Astrocyte of the cerebellum (primary cell): ENCODE measurements around the gene RAD51B.

Experiments used
- DNase-seq: peaks from one replicate; pipeline ENCODE4 v3.0.0-alpha.2; 2011; ENCODE audit warnings: low read depth
- H3K4me3 ChIP-seq: 2 replicates; pipeline ENCODE4 v1.5.1; 2011; ENCODE audit warnings: mild to moderate bottlenecking, low read depth, low read length, moderate library complexity
- CTCF ChIP-seq: IDR thresholded peaks from 2 replicates; pipeline ENCODE4 v1.5.1; 2012; ENCODE audit warnings: low read length, low read depth, moderate library complexity, mild to moderate bottlenecking; ENCODE audit errors: missing control alignments
- in situ Hi-C: cut with HindIII; loops from 2 replicates; pipeline ENCODE4 v1.10.0; 2017; ENCODE audit warnings: low sequenced_read_pairs

Gene RAD51B

GRCh38 chr14:68667313-68667791 is 847.8 kb downstream of the RAD51B start:
- peak; percentile 56 for DNase-seq
- no peak overlapping the region for H3K4me3 ChIP-seq
- in situ Hi-C loops: no loop called here
- TF ChIP-seq CTCF: no peak

- in situ Hi-C loops: no loop called here
- H3K4me3 ChIP-seq: no peak overlapping the region
- no peak for TF ChIP-seq CTCF
- DNase-seq: no peak
These were observed 848.4 kb downstream of the RAD51B start for GRCh38 chr14:68668028-68668427.

- in situ Hi-C loops: no loop called here
- no peak for DNase-seq
- TF ChIP-seq CTCF: no peak
- H3K4me3 ChIP-seq: no peak overlapping the region
These were observed 849.0 kb downstream of the RAD51B start for GRCh38 chr14:68668531-68668930.

- DNase-seq: no peak
- in situ Hi-C loops: no loop called here
- no peak overlapping the region for H3K4me3 ChIP-seq
- TF ChIP-seq CTCF: no peak
These were observed 849.5 kb downstream of the RAD51B start for GRCh38 chr14:68669111-68669511.

GRCh38 chr14:68669603-68670358 is 850.2 kb downstream of the RAD51B start:
- no peak for TF ChIP-seq CTCF
- in situ Hi-C loops: no loop called here
- no peak for DNase-seq

GRCh38 chr14:68670359-68670715 is 850.8 kb downstream of the RAD51B start:
- no peak overlapping the region for H3K4me3 ChIP-seq
- DNase-seq: no peak
- in situ Hi-C loops: no loop called here
- TF ChIP-seq CTCF: no peak

More at GRCh38 chr14:68669603-68670358, 850.2 kb downstream of the RAD51B start:
- no peak overlapping the region for H3K4me3 ChIP-seq

GRCh38 chr14:68671909-68672308 is 852.3 kb downstream of the RAD51B start:
- DNase-seq: no peak
- in situ Hi-C loops: no loop called here

More at GRCh38 chr14:68671909-68672308, 852.3 kb downstream of the RAD51B start:
- TF ChIP-seq CTCF: no peak
- H3K4me3 ChIP-seq: no peak overlapping the region
